HG03103 (cell line): ENCODE data around the gene EDC4.
"Not testable (repeated sequence)": the region's sequence is repeated elsewhere in the genome, so short reads cannot be mapped to it uniquely, and the experiment has no call there.

ENCODE experiments used
- ATAC-seq: cut with Tn5 transposase; IDR thresholded peaks from one replicate; pipeline ENCODE4 v1.9.1; 2021; ENCODE audit warnings: low read depth; ENCODE audit not compliant: unreplicated experiment

Gene EDC4

DNA sequence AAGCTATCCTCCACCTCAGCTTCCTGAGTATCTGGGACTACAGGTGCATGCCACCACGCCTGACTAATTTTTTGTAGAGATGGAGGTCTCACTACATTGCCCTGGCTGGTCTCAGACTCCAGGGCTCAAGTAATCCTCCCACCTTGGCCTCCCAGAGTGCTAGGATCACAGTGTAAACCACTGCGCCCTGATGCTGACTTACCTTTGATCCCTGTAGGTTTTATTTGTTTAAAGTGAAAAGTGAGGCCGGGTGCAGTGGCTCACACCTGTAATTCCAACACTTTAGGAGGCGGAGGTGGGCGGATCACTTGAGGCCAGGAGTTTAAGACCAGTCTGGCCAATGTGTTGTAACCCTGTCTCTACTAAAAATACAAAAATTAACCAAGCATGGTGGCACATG lies 28.9 kb downstream of the EDC4 start:
- ATAC-seq = no peak

- ATAC-seq = no peak
Measured at GRCh38 chr16:67902831-67903230, 30.0 kb downstream of the EDC4 start.

GRCh38 chr16:67907397-67908180 lies 34.7 kb downstream of the EDC4 start:
- ATAC-seq = no peak

DNA sequence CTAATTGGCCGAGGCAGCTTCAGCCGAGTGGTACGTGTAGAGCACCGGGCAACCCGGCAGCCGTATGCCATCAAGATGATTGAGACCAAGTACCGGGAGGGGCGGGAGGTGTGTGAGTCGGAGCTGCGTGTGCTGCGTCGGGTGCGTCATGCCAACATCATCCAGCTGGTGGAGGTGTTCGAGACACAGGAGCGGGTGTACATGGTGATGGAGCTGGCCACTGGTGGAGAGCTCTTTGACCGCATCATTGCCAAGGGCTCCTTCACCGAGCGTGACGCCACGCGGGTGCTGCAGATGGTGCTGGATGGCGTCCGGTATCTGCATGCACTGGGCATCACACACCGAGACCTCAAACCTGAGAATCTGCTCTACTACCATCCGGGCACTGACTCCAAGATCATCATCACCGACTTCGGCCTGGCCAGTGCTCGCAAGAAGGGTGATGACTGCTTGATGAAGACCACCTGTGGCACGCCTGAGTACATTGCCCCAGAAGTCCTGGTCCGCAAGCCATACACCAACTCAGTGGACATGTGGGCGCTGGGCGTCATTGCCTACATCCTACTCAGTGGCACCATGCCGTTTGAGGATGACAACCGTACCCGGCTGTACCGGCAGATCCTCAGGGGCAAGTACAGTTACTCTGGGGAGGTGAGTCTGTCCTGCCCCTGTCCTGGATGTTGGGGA lies 36.3 kb downstream of the EDC4 start:
- ATAC-seq = no peak

DNA sequence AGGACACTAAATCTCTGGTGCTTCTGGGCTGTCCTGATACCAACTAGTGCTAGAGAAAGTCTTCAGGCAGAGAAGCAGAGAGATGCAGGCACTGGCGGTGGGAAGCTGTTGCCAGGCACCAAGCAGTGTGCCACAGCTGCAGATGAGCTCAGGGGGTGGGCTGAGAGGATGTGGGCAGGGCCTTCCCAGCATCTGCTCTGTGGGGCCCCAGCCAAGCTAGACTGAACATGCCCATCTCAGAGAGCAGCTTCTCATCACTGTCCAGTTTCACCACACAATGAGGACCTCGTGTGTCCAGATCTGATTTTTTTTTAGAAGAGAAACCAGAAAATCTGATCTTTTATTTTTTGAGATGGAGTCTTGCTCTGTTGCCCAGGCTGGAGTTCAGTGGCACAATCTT lies 37.3 kb downstream of the EDC4 start:
- ATAC-seq = no peak

GRCh38 chr16:67914758-67915495 lies 42.1 kb downstream of the EDC4 start:
- no peak for ATAC-seq

GRCh38 chr16:67915496-67915769 lies 42.6 kb downstream of the EDC4 start:
- not testable (repeated sequence) for ATAC-seq

- ATAC-seq = no peak
Measured at GRCh38 chr16:67915831-67916723, 43.2 kb downstream of the EDC4 start.

- no peak for ATAC-seq
Measured at GRCh38 chr16:67917140-67917851, 44.4 kb downstream of the EDC4 start.

DNA sequence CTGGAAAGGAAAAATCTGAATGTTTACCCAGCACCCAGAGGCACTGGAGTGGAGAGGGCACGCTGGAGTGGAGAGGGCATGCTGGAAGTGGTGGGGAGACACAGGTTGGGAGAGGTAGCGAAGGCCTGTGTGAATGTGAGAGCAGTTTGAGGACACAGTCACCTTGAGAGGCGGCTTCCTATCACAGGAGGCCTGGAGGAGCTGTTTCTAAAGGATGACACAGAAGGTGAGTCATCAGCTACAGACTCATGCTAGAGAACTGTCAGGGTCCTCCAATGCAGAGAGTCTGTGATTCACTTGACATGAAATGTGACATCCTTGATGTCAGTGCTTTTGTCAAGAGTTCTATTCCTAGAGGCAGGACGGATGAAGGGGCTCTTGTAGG lies 45.0 kb downstream of the EDC4 start:
- no peak for ATAC-seq

GRCh38 chr16:67919622-67920221 lies 46.9 kb downstream of the EDC4 start:
- ATAC-seq = no peak

DNA sequence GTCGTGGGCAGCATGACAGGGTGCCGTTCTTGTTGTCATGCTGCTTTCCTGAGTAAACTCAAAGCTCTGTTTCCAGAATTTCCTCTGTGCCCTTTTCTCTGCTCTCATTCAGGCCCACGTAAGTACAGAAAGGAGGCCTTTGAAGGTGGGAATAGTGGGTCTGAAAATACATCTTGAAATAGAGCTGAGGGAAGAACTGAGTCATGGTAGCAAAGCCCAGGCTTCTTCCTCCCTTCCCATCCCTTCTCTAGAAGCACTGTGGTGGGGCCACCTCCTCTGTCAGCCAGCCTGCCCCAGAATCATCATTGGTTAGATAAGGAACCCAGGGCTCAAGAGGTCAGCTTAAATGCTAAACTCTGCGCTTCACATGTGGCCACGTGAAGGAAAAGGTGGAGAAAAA lies 49.4 kb downstream of the EDC4 start:
- no peak for ATAC-seq

DNA sequence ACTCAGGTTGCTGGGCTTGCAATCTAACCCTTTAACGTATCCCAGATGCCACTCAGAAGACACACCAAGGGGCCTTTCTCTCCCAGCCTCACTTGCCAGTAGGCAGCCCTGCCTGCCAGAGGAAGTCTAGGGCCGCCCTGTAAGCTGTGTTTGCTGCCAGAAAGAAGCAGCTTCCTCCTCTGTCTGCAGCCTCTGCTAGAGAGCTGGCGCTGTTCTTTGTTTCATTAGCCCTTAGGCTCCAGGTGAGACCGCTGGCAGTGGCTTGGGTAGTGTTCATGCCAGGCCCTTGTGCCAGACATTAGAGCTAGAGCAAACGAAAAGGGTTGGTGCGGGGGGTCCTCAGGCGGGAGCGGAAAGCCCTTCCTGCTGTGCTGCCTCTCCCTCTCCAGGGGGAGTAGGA lies 49.9 kb downstream of the EDC4 start:
- ATAC-seq = no peak

GRCh38 chr16:67923414-67924116 lies 50.7 kb downstream of the EDC4 start:
- no peak for ATAC-seq

GRCh38 chr16:67924140-67924906 lies 51.5 kb downstream of the EDC4 start:
- ATAC-seq = no peak

GRCh38 chr16:67926181-67926750 lies 53.4 kb downstream of the EDC4 start:
- ATAC-seq = no peak

DNA sequence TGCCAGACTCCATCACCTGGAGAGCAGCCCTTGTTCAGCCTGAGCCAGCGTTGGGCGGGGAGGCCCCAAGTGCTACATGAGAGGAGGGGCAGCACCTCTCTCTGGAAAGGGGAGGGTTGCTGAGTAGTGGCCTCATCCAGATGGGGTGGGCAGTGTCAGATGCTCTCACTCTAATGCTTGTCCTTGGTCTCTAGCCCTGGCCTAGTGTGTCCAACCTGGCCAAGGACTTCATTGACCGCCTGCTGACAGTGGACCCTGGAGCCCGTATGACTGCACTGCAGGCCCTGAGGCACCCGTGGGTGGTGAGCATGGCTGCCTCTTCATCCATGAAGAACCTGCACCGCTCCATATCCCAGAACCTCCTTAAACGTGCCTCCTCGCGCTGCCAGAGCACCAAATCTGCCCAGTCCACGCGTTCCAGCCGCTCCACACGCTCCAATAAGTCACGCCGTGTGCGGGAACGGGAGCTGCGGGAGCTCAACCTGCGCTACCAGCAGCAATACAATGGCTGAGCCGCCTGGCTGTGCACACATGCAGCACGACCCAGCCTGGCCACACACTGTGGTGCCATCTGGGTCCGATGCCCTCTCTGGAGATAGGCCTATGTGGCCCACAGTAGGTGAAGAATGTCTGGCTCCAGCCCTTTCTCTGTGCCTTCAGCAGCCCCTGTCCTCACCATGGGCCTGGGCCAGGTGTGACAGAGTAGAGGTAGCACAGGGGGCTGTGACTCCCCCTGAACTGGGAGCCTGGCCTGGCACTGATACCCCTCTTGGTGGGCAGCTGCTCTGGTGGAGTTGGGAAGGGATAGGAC lies 54.5 kb downstream of the EDC4 start:
- no peak for ATAC-seq
